Skin of body (tissue), 2 donors: ENCODE measurements around the gene TSPAN9. TPM values are rescaled to one million over a fixed set of nuclear protein-coding genes. Genes with fewer than 3 reads are reported as not detected.

Experiments used
- DNase-seq: peaks from one replicate; lab custom pipeline; 2025; lab: John Stamatoyannopoulos, UW
- total RNA-seq: library from RNA; depleted of rRNA; stranded (reverse); fragments of >200 nt; gene quantifications from one replicate; pipeline ENCODE4 v1.2.3, GENCODE V29; 2014

Gene TSPAN9
- total RNA-seq, 1 donor from 2014 or later, result 34.3 TPM

DNA sequence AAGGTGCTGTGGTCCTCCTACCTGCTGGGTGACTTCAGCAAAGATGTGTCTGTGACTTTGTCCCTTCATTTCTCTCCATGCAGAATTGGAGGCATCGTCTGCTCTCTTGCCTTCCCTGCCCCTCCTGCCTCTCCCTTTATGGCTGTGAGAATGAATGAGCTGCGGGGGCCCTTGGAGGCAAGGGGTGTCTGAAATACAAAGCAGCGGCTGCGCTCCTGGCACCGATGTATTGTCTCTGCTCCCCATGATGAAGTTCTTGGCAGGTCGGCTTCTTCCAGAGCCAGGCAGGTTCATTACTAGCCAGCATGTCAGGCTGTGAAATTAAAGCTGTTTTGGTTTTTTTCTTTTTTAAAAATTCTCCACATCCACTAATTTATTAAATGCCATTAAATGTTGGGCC lies 194.5 kb downstream of the TSPAN9 start:
- DNase-seq, result no peak

- DNase-seq, result no peak
These were observed 195.8 kb downstream of the TSPAN9 start for GRCh38 chr12:3272958-3273357.

- DNase-seq, result no peak
These were observed 196.3 kb downstream of the TSPAN9 start for GRCh38 chr12:3273409-3273853.

- DNase-seq, result no peak
These were observed 197.5 kb downstream of the TSPAN9 start for GRCh38 chr12:3274664-3275063.

GRCh38 chr12:3275171-3276041 lies 198.2 kb downstream of the TSPAN9 start:
- peak; percentile 34 for DNase-seq

DNA sequence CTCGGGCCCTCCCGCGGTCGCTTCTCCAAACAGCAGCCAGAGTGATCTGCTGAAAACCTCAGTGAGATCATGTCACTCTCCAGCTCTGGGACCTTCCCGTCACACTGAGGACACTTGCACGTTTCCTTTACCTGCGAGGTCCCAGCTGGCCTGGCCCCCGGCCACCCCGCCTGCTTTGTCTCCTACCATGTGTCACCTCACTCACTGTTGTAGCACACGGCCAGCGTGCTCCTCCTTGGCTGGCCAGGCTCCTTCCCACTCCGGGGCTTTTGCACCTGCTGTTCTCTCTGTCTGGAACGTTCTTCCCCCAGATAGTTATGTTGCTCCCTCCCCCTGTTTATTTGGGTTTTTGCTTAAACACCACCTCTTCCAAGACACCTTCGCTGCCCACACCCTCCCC lies 199.0 kb downstream of the TSPAN9 start:
- no peak for DNase-seq

DNA sequence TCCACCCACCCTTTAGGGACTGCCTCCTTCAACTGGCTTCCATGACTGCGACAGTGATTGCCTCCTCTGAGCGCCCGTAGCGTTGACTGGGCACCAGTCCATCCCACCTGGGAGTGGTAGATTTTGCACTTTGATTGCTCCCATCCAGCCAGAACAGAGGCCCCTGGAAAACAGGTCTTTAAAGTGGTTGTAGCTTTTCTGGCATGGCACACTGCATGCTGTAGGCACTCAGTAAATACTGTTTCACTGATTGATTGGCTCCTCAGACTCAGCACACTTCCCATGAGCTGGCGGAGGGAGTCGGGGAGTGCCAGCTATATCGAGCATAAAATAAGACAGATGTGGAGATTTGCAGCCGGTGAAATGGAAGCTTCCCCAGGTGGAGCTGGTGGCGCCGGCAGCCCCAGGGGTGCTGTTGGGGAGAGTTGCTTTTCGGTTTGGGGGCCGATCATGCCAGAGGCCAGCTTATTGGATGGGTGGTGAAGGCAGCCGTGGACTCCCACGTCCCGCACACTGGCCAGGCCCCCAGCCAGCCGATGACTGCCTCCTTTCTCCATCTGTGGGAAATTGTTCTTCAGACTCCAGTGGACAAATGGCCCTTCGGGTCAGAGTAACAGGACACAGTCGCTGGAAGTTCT lies 200.2 kb downstream of the TSPAN9 start:
- no peak for DNase-seq

DNA sequence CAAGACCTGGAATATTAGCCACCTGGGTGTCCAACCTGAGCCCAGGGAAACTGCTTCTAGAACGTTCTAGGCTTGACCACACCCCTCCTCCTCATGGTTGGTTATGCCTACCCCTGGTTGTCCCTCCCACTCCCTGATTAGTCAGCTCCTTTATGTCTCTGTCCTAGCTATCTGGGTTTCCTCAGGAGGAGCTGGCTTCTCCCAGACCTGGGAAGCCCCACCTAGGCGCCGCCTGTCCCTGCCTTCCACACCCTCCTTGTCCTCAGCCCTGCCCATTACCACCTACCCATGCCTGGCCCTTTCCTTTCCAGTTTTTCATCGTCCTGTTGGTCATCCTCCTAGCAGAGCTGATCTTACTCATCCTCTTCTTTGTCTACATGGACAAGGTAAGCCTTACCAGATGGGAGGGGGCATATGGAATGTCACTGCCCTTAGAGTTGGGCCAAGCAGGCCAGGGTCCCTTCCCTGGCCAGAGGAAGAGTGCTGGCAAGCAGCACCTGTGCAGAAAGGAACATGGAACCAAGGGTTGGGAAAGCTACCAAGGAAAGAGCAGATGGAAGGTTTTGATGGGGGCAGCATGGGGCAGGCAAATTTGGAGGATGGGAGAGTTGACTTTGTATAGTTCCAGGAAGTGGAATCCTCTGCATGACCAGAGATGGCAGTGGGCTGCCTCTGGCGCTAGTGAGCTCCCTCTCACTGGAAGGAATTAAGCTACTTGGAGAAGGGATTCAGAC lies 201.7 kb downstream of the TSPAN9 start:
- no peak for DNase-seq

DNA sequence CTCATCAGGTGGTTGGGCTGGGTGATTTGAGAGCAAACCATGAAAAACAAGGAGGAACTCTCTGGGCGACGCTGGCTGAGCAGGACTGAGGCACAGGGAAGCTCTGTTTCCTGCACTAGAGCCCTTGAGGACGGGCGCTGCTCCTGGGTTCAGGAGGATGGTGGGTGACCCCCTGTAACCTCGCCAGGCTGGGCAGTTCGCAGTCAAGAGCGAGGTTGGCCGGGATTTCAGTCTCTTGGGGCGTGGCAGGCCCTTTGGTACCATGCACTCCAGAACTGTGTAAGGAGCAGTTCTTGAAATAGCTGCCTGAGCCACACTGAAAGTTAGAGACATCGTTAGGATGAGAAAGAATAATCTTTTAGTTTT lies 202.2 kb downstream of the TSPAN9 start:
- DNase-seq, result no peak

- DNase-seq, result no peak
These were observed 202.7 kb downstream of the TSPAN9 start for GRCh38 chr12:3279832-3280231.

DNA sequence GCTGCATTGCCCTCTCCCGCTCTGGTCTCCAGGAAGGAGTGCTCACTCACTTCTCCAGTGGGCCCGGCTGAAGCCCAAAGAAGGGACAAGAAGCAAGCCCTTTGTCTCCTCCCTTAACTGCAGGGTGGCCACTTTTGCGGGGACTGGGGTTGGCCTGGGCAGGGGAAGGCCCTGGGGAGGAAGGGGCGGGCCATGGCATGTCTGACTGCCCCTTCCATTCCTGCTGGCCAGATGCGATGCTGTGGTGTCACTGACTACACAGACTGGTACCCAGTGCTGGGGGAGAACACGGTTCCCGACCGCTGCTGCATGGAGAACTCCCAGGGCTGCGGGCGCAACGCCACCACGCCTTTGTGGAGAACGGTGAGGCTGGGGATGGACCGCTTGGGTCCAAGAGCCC lies 203.8 kb downstream of the TSPAN9 start:
- no peak for DNase-seq

DNA sequence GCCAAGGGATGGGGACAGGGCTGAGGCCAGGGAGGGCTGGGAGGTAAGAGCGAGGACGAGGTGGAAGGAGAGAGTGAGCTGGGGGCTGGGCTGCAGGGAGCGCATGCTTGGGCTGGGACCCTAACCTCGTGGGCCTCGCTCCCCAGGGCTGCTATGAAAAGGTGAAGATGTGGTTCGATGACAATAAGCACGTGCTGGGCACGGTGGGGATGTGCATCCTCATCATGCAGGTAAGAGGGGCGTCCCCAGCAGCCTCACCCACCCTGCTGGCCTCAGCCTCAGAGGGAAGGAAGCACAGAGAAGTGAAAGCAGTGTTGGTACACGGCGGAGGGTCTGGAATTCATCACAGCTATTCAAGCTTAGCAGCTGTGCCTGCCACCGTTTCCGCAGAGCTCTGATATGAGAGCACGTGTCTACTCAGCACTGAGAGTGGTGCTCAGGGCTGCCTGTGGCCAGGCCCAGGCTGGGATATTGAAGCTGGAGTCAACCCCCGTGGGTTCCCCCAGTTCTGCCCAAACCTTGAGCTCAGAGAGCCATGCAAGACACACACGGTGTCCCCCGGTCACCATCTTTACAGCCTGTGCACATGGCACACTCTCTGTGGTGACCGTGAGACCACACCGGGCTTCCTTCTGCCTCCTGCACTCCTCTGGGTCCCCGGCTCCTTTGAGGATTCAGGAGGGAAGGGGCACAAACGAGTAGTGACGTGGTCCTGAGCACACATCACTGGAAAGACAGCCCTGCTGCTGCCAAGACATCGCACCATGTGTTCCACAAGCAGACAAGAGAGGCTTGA lies 204.6 kb downstream of the TSPAN9 start:
- no peak for DNase-seq

DNA sequence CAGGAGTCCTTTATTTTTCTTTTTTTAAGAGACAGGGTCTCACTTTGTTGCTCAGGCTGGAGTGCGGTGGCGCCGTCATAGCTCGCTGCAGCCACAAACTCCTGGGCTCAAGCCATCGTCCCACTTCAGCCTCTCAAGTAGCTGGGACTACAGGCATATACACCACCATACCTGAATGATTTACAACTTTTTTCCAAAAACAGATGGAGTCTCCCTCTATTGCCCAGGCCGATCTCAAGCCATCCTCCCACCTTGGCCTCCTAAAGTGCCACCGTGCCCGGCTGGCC lies 205.1 kb downstream of the TSPAN9 start:
- DNase-seq, result no peak

- DNase-seq, result no peak
These were observed 206.0 kb downstream of the TSPAN9 start for GRCh38 chr12:3283137-3283680.

- DNase-seq, result no peak
These were observed 207.2 kb downstream of the TSPAN9 start for GRCh38 chr12:3284405-3284804.

DNA sequence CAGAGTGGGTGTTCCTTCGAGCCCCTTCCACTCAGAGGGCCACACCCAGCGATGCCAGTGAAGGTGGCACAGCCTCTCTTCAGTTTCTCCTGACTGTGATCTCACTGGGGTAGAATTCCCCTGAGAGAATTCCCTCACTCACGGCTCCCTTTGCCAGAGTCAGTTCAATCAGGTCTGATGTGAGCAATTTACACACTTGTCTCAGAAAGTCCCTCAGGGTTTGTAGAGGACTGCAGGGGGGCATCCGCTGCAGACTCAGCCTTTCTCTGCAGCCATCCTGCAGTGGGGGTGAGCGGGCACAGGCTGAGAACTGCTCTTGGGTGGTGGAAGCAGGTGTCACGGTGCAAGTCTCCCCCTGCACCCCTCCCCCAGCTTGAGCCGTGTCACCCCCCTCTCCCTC lies 208.4 kb downstream of the TSPAN9 start:
- DNase-seq, result no peak

- no peak for DNase-seq
These were observed 211.5 kb downstream of the TSPAN9 start for GRCh38 chr12:3288690-3289089.

GRCh38 chr12:3289702-3290101 lies 212.5 kb downstream of the TSPAN9 start:
- no peak for DNase-seq

- no peak for DNase-seq
These were observed 214.8 kb downstream of the TSPAN9 start for GRCh38 chr12:3291939-3292338.

- no peak for DNase-seq
These were observed 215.7 kb downstream of the TSPAN9 start for GRCh38 chr12:3292677-3293412.
